Esophagus (tissue), 2 donors: Measurements from ENCODE around the gene G0S2. TPM values are rescaled to one million over a fixed set of nuclear protein-coding genes. Genes with fewer than 3 reads are reported as not detected.
"Not testable (repeated sequence)": the region's sequence is repeated elsewhere in the genome, so short reads cannot be mapped to it uniquely, and the experiment has no call there.

Source experiments
- H3K27ac ChIP-seq, 2 donors: one replicate each; pipeline ENCODE4 v1.5.1; 2013; ENCODE audit warnings: low read depth in 2 of 2, mild to moderate bottlenecking in 2 of 2, inconsistent platforms in 1 of 2, low read length in 1 of 2, moderate library complexity in 1 of 2
- H3K27me3 ChIP-seq, 2 donors: one replicate each; pipeline ENCODE4 v1.6.1; 2013; ENCODE audit warnings: low read length in 2 of 2, control low read depth in 1 of 2, mild to moderate bottlenecking in 1 of 2; ENCODE audit not compliant: insufficient read depth in 2 of 2, control insufficient read depth in 1 of 2
- H3K36me3 ChIP-seq, 2 donors: one replicate each; pipeline ENCODE4 v1.6.1; 2013; ENCODE audit warnings: low read length in 1 of 2; ENCODE audit not compliant: control insufficient read depth in 2 of 2, insufficient read depth in 2 of 2
- H3K4me1 ChIP-seq, 2 donors: one replicate each; pipeline ENCODE4 v1.6.1; 2013; ENCODE audit warnings: low read length in 1 of 2; ENCODE audit not compliant: control insufficient read depth in 2 of 2, insufficient read depth in 2 of 2
- H3K4me3 ChIP-seq, 2 donors: one replicate each; pipeline ENCODE4 v1.5.1; 2013; ENCODE audit warnings: low read length in 2 of 2, mild to moderate bottlenecking in 2 of 2, low read depth in 1 of 2, moderate library complexity in 1 of 2
- H3K9me3 ChIP-seq, 2 donors: one replicate each; pipeline ENCODE4 v1.6.1; 2013; ENCODE audit warnings: mild to moderate bottlenecking in 2 of 2, low read depth in 1 of 2, low read length in 1 of 2, moderate library complexity in 1 of 2; ENCODE audit not compliant: control insufficient read depth in 2 of 2, insufficient read depth in 1 of 2
- WGBS, 2 donors: extraction: QIAGEN DNeasy Blood & Tissue Kit; methylation state at CpG; one replicate each; pipeline ENCODE4 v1.1.7; 2013; 5-methylcytosine and 5-hydroxymethylcytosine counted together
- polyA plus RNA-seq, 2 donors: library from polyadenylated mRNA; stranded (reverse); fragments of 200-250 nt; gene quantifications; one replicate each; pipeline ENCODE4 v1.2.3, GENCODE V29; 2013
- donor health status: healthy with polysubstance abuse.
- donor health status: Bipolar disorder and iron deficiency.

Gene G0S2
- polyA plus RNA-seq, 2 donors = 5.1 to 10.5 TPM

DNA sequence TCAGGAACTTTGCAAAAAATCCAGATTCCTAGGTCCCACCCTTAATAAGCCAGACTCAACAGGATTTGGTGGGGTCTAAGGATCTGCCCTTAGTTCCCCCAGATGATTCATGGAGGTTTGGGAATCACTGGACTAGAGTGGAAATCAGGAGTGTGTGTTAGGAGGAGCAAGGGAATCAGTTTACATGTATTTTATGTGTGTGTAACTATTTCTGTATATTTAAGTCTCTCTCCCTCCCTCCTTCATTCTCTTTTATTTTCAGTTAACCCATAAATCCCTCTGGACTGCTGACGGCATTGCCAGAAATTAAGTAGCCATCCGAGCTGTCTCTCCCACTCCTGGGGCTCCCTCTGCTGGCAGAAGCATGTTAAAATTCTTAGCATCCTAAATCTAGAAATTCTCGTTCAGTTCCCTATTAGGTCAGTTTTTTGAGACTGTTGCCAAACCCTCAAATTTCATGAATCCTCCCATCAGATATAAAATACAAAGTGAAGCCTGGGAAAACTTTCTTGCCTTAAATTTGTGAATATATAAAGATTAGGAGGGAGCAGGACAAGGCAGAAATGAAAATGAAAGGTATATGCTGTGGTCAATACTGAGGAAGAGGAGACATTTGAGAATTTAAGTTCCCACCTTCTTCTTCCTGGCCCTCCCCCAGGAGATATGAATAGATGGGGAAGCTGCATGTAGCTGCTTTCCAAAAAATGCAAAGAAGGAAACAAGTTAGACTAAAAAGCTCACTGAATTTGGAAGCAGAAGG is 17.7 kb downstream of the G0S2 start:
- H3K9me3 ChIP-seq = no peaks in the 10 kb centered on the region
- no peaks in the 10 kb centered on the region for H3K36me3 ChIP-seq
- WGBS, 2 donors = 1 to 3% methylated on average over 3 of the region's 3 CpGs
- peaks cover 0 to 5% of the 10 kb centered on the region in 2 donors for H3K4me1 ChIP-seq
- no peak overlapping the region for H3K27ac ChIP-seq
- no peaks in the 10 kb centered on the region for H3K27me3 ChIP-seq
- no peak overlapping the region for H3K4me3 ChIP-seq

DNA sequence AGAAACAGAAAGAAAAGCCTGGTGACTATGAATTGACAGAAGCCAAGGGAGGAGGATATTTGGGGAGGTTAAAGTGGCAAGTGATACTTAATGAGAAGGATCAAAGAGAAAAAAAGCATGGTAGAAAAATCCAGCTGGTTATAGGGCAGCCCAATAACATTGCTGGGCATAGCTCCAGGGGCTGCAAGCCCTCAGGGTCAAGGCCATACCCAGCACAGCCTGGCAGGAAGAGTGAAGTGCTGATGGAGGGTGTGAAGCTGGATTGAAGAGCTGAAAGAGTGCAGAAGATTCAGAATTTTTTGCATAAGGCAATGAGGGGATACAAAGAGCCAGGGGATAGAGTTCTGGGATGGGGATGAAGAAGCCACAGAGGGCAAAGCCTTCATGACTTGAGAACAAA is 21.5 kb downstream of the G0S2 start:
- Histone ChIP-seq H3K4me3 (no peak overlapping the region), H3K27me3 (no peaks in the 10 kb centered on the region), H3K36me3 (no peaks in the 10 kb centered on the region), H3K27ac (no peak overlapping the region), H3K9me3 (no peaks in the 10 kb centered on the region), H3K4me1 (no peaks in the 10 kb centered on the region)

DNA sequence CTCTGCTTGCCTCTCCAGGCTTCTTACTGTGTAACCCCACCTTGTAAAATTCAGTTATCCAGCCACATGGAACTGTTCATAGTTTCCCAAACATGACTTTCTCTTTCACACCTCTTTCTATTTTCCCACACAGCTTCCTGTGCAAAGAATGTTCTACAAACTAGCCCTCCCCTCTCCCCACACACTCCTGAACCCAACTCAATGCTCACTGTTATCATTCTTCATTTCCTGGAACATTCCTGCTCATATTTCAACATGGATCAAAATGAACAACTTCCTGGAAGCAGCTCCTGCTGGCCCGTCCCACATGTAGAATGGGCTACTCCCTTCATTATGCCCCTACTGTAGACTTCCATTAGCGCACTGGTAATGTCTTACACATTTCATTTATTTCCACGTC is 21.9 kb downstream of the G0S2 start:
- no peaks in the 10 kb centered on the region for H3K36me3 ChIP-seq
- no peak overlapping the region for H3K4me3 ChIP-seq
- H3K27ac ChIP-seq = no peak overlapping the region
- 88 to 91% methylated on average over 3 of the region's 3 CpGs for WGBS, 2 donors
- no peaks in the 10 kb centered on the region for H3K9me3 ChIP-seq
- H3K4me1 ChIP-seq = no peaks in the 10 kb centered on the region
- no peaks in the 10 kb centered on the region for H3K27me3 ChIP-seq

DNA sequence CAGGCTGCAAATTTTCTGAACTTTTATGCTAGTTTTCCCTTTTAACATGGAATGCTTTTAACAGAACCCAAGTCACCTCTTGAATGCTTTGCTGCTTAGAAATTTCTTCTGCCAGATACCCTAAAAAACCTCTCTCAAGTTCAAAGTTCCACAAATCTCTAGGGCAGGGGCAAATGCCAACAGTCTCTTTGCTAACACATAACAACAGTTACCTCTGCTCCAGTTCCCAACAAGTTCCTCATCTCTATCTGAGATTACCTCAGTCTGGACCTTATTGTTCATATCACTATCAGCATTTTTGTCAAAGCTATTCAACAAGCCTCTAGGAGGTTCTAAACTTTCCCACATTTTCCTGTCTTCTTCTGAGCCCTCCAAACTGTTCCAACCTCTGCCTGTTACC is 25.5 kb downstream of the G0S2 start:
- H3K27ac ChIP-seq, H3K27me3 ChIP-seq, H3K9me3 ChIP-seq, H3K4me3 ChIP-seq, H3K36me3 ChIP-seq, H3K4me1 ChIP-seq: not testable (repeated sequence)

GRCh38 chr1:209702832-209703231 is 27.6 kb downstream of the G0S2 start:
- no peaks in the 10 kb centered on the region for H3K4me1 ChIP-seq
- no peaks in the 10 kb centered on the region for H3K36me3 ChIP-seq
- WGBS, 2 donors = 72 to 76% methylated on average over 1 of the region's 1 CpG
- no peak overlapping the region for H3K4me3 ChIP-seq
- no peaks in the 10 kb centered on the region for H3K9me3 ChIP-seq
- H3K27ac ChIP-seq = no peak overlapping the region
- H3K27me3 ChIP-seq = peaks cover 0 to 3% of the 10 kb centered on the region in 2 donors

DNA sequence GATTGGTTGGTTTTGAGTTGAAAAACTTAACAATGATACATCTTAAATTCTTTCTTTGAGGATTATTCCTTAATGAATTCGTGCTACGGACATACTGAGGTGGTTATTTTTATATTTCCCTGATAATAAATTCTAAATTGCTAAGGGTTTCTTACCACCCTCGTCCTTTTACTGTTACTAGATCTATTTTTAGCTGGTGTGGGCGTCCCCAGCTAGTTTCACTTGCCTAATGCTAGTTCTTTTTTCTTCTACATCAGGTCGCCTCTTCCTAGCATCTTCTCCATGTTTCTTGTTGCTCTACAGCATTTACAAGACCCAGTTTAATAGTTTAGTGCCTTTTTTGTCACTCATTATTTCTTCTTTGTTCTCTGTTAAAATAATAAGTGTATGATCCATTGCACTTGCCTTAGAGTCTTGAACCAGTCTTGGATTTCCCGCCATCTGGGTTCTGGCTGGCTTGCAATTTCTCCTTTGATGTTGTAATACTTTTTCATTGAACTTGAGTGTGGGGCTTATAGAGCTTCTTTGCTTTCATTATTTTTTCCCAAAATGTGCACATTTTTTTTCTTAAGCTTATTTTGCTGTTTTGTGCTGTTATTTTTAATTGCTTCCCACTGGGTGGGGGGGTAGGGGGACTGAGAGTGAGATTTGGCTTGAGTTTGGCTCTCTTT is 28.8 kb downstream of the G0S2 start:
- no peak overlapping the region for H3K27ac ChIP-seq
- WGBS, 2 donors = 68 to 73% methylated on average over 6 of the region's 6 CpGs
- no peaks in the 10 kb centered on the region for H3K9me3 ChIP-seq

DNA sequence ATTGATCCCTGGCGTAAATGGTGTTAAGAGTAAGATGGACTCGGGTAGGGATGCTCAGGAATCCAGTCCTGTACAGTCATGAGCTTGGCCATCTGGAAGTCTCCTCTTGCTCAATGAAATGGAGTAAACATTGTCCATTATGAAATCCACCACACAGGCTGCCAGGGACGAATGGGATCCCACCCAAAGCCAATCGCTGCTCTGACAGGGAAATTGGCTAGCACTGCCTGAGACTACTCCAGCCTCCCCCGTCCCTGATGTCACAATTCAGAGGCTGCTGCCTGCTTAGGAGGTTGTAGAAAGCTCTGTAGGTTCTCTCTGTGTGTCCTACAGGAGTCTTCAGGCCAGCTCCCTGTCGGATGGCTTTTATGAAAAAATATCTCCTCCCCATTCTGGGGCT is 29.4 kb downstream of the G0S2 start, which contains the start of gene HSD11B1:
Gene HSD11B1 (plus strand): TSS at position 263 of the 400 bp plus-strand sequence. CDS start 97 bp downstream, at position 360.
- Histone ChIP-seq H3K27ac (no peak within 1 kb of the TSS), H3K4me1 (no peaks in the 10 kb centered on the region), H3K27me3 (peaks cover 0 to 3% of the 10 kb centered on the region in 2 donors), H3K36me3 (no peaks in the 10 kb centered on the region), H3K4me3 (no peak within 1 kb of the TSS), H3K9me3 (no peaks in the 10 kb centered on the region)
- WGBS, 2 donors = 69 to 80% methylated on average over 6 of the region's 6 CpGs

More for the DNA sequence above, 28.8 kb downstream of the G0S2 start:
- no peaks in the 10 kb centered on the region for H3K4me1 ChIP-seq
- no peak overlapping the region for H3K4me3 ChIP-seq
- no peaks in the 10 kb centered on the region for H3K36me3 ChIP-seq
- peaks cover 0 to 3% of the 10 kb centered on the region in 2 donors for H3K27me3 ChIP-seq

- no peaks in the 10 kb centered on the region for H3K36me3 ChIP-seq
- no peaks in the 10 kb centered on the region for H3K9me3 ChIP-seq
- H3K27ac ChIP-seq = no peak overlapping the region
- peaks cover 0 to 3% of the 10 kb centered on the region in 2 donors for H3K27me3 ChIP-seq
- WGBS, 2 donors = 75 to 83% methylated on average over 2 of the region's 2 CpGs
- H3K4me1 ChIP-seq = no peaks in the 10 kb centered on the region
- H3K4me3 ChIP-seq = no peak overlapping the region
Measured at GRCh38 chr1:209705033-209705598, 29.9 kb downstream of the G0S2 start.

- H3K4me3 ChIP-seq = no peak overlapping the region
- 96% methylated on average over 3 of the region's 3 CpGs for WGBS, 2 donors
- H3K36me3 ChIP-seq = no peaks in the 10 kb centered on the region
- no peak overlapping the region for H3K27ac ChIP-seq
- no peaks in the 10 kb centered on the region for H3K9me3 ChIP-seq
- no peaks in the 10 kb centered on the region for H3K4me1 ChIP-seq
- H3K27me3 ChIP-seq = peaks cover 0 to 3% of the 10 kb centered on the region in 2 donors
Measured at GRCh38 chr1:209706622-209707021, 31.4 kb downstream of the G0S2 start.
